ENCODE results near the gene ARHGAP24. TPM values are rescaled to one million over a fixed set of nuclear protein-coding genes. Genes with fewer than 3 reads are reported as not detected.

ARHGAP24 gene
- total RNA-seq, 1 experiment from 2014 or later: 2.1 TPM

GRCh38 chr4:85697854-85698253 lies 222.9 kb downstream of the ARHGAP24 start (continued):
- no peak for TF ChIP-seq ZNF416 (CRISPR knock-in tag; IDR thresholded peaks at IDR 0.05)
- no peak for TF ChIP-seq SMAD4 (CRISPR knock-in tag; IDR thresholded peaks at IDR 0.05)
- TF ChIP-seq GRHL2 (CRISPR knock-in tag; IDR thresholded peaks at IDR 0.05; ENCODE audit: insufficient replicate concordance, severe bottlenecking): no peak
- no peak for TF ChIP-seq AR (CRISPR knock-in tag; IDR thresholded peaks at IDR 0.05)
- no peak for TF ChIP-seq IRF2 (CRISPR knock-in tag; IDR thresholded peaks at IDR 0.05; ENCODE audit: borderline replicate concordance, low read depth)
- TF ChIP-seq, protein P1, sequence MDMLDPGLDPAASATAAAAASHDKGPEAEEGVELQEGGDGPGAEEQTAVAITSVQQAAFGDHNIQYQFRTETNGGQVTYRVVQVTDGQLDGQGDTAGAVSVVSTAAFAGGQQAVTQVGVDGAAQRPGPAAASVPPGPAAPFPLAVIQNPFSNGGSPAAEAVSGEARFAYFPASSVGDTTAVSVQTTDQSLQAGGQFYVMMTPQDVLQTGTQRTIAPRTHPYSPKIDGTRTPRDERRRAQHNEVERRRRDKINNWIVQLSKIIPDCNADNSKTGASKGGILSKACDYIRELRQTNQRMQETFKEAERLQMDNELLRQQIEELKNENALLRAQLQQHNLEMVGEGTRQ (CRISPR knock-in tag; IDR thresholded peaks at IDR 0.05): no peak
- no peak for TF ChIP-seq ZNF396 (CRISPR knock-in tag; IDR thresholded peaks at IDR 0.05; ENCODE audit: borderline replicate concordance)
- TF ChIP-seq PRRX2 (CRISPR knock-in tag; IDR thresholded peaks at IDR 0.05): no peak

GRCh38 chr4:85700362-85700761 lies 225.4 kb downstream of the ARHGAP24 start:
- no peaks in the 10 kb centered on the region; the same call in 1 of the 2 replicates for H3K4me1 Mint-ChIP-seq
- no peak overlapping the region for H3K27ac Mint-ChIP-seq
- no peak for DNase-seq (ENCODE audit: low spot score)
- H3K36me3 Mint-ChIP-seq: no peaks in the 10 kb centered on the region
- no peak for ATAC-seq
- CTCF ChIA-PET: interaction anchor here (0.6 kb wide), 1 partner anchor 1450 kb away, joined by 3 read pairs; no protein-coding TSS in a partner anchor
- H3K4me3 Mint-ChIP-seq: no peak overlapping the region
- H3K27me3 Mint-ChIP-seq (ENCODE audit: low read depth): no peaks in the 10 kb centered on the region
- peaks cover 4% of the 10 kb centered on the region for H3K9me3 Mint-ChIP-seq
- POLR2A ChIA-PET: interaction anchor here (0.7 kb wide), 1 partner anchor 65 kb away, joined by 3 read pairs; no protein-coding TSS in a partner anchor
- TF ChIP-seq, protein P2, sequence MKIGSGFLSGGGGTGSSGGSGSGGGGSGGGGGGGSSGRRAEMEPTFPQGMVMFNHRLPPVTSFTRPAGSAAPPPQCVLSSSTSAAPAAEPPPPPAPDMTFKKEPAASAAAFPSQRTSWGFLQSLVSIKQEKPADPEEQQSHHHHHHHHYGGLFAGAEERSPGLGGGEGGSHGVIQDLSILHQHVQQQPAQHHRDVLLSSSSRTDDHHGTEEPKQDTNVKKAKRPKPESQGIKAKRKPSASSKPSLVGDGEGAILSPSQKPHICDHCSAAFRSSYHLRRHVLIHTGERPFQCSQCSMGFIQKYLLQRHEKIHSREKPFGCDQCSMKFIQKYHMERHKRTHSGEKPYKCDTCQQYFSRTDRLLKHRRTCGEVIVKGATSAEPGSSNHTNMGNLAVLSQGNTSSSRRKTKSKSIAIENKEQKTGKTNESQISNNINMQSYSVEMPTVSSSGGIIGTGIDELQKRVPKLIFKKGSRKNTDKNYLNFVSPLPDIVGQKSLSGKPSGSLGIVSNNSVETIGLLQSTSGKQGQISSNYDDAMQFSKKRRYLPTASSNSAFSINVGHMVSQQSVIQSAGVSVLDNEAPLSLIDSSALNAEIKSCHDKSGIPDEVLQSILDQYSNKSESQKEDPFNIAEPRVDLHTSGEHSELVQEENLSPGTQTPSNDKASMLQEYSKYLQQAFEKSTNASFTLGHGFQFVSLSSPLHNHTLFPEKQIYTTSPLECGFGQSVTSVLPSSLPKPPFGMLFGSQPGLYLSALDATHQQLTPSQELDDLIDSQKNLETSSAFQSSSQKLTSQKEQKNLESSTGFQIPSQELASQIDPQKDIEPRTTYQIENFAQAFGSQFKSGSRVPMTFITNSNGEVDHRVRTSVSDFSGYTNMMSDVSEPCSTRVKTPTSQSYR (CRISPR knock-in tag; IDR thresholded peaks at IDR 0.05): no peak
- no peak for TF ChIP-seq SP1 (CRISPR knock-in tag; conservative IDR thresholded peaks at IDR 0.05)
- no peak for TF ChIP-seq ESRRA (CRISPR knock-in tag; IDR thresholded peaks at IDR 0.05; ENCODE audit: borderline replicate concordance)
- TF ChIP-seq, protein P3, sequence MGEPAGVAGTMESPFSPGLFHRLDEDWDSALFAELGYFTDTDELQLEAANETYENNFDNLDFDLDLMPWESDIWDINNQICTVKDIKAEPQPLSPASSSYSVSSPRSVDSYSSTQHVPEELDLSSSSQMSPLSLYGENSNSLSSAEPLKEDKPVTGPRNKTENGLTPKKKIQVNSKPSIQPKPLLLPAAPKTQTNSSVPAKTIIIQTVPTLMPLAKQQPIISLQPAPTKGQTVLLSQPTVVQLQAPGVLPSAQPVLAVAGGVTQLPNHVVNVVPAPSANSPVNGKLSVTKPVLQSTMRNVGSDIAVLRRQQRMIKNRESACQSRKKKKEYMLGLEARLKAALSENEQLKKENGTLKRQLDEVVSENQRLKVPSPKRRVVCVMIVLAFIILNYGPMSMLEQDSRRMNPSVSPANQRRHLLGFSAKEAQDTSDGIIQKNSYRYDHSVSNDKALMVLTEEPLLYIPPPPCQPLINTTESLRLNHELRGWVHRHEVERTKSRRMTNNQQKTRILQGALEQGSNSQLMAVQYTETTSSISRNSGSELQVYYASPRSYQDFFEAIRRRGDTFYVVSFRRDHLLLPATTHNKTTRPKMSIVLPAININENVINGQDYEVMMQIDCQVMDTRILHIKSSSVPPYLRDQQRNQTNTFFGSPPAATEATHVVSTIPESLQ (CRISPR knock-in tag; IDR thresholded peaks at IDR 0.05): no peak
- no peak for TF ChIP-seq RORB (CRISPR knock-in tag; IDR thresholded peaks at IDR 0.05)
- no peak for TF ChIP-seq SMAD3 (CRISPR knock-in tag; IDR thresholded peaks at IDR 0.05; ENCODE audit: borderline replicate concordance)
- no peak for TF ChIP-seq EMX1 (CRISPR knock-in tag; IDR thresholded peaks at IDR 0.05)
- TF ChIP-seq, protein P4, sequence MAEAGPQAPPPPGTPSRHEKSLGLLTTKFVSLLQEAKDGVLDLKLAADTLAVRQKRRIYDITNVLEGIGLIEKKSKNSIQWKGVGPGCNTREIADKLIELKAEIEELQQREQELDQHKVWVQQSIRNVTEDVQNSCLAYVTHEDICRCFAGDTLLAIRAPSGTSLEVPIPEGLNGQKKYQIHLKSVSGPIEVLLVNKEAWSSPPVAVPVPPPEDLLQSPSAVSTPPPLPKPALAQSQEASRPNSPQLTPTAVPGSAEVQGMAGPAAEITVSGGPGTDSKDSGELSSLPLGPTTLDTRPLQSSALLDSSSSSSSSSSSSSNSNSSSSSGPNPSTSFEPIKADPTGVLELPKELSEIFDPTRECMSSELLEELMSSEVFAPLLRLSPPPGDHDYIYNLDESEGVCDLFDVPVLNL (CRISPR knock-in tag; IDR thresholded peaks at IDR 0.05; ENCODE audit: borderline replicate concordance, low read depth): no peak
- TF ChIP-seq, protein P5, sequence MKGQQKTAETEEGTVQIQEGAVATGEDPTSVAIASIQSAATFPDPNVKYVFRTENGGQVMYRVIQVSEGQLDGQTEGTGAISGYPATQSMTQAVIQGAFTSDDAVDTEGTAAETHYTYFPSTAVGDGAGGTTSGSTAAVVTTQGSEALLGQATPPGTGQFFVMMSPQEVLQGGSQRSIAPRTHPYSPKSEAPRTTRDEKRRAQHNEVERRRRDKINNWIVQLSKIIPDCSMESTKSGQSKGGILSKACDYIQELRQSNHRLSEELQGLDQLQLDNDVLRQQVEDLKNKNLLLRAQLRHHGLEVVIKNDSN (CRISPR knock-in tag; IDR thresholded peaks at IDR 0.05): no peak
- TF ChIP-seq, protein P6, sequence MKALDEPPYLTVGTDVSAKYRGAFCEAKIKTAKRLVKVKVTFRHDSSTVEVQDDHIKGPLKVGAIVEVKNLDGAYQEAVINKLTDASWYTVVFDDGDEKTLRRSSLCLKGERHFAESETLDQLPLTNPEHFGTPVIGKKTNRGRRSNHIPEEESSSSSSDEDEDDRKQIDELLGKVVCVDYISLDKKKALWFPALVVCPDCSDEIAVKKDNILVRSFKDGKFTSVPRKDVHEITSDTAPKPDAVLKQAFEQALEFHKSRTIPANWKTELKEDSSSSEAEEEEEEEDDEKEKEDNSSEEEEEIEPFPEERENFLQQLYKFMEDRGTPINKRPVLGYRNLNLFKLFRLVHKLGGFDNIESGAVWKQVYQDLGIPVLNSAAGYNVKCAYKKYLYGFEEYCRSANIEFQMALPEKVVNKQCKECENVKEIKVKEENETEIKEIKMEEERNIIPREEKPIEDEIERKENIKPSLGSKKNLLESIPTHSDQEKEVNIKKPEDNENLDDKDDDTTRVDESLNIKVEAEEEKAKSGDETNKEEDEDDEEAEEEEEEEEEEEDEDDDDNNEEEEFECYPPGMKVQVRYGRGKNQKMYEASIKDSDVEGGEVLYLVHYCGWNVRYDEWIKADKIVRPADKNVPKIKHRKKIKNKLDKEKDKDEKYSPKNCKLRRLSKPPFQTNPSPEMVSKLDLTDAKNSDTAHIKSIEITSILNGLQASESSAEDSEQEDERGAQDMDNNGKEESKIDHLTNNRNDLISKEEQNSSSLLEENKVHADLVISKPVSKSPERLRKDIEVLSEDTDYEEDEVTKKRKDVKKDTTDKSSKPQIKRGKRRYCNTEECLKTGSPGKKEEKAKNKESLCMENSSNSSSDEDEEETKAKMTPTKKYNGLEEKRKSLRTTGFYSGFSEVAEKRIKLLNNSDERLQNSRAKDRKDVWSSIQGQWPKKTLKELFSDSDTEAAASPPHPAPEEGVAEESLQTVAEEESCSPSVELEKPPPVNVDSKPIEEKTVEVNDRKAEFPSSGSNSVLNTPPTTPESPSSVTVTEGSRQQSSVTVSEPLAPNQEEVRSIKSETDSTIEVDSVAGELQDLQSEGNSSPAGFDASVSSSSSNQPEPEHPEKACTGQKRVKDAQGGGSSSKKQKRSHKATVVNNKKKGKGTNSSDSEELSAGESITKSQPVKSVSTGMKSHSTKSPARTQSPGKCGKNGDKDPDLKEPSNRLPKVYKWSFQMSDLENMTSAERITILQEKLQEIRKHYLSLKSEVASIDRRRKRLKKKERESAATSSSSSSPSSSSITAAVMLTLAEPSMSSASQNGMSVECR (CRISPR knock-in tag; IDR thresholded peaks at IDR 0.05; ENCODE audit: borderline replicate concordance): no peak
- TF ChIP-seq TEAD1 (CRISPR knock-in tag; IDR thresholded peaks at IDR 0.05): no peak
- no peak for TF ChIP-seq FOXP1 (CRISPR knock-in tag; IDR thresholded peaks at IDR 0.05; ENCODE audit: borderline replicate concordance)
